Mucosa of descending colon (tissue), 3 donors: ENCODE data around the gene CRYBA2. TPM values are rescaled to one million over a fixed set of nuclear protein-coding genes. Genes with fewer than 3 reads are reported as not detected.
A peak's percentile ranks its signal among the peaks of the same experiment; 100 is the strongest.

Experiments
- ATAC-seq: fragments of 200-7000 bp; cut with Tn5 transposase; one replicate; pipeline ENCODE4 v1.9.1; 2020; ENCODE audit warnings: mild to moderate bottlenecking, moderate library complexity
- DNase-seq, 3 donors: peaks; one replicate each; pipeline ENCODE4 v3.0.0-alpha.2; 2020
- H3K36me3 ChIP-seq: fragments of 200-600 bp; one replicate; pipeline ENCODE4 v1.8.0; 2021; ENCODE audit warnings: low read depth, mild to moderate bottlenecking
- H3K4me1 ChIP-seq: fragments of 200-600 bp; one replicate; pipeline ENCODE4 v1.8.0; 2021; ENCODE audit warnings: low read depth, mild to moderate bottlenecking
- H3K4me3 ChIP-seq: fragments of 200-600 bp; one replicate; pipeline ENCODE4 v1.8.0; 2021; ENCODE audit warnings: mild to moderate bottlenecking
- H3K9me3 ChIP-seq: fragments of 200-600 bp; one replicate; pipeline ENCODE4 v1.8.0; 2021; ENCODE audit warnings: mild to moderate bottlenecking
- intact Hi-C, 2 donors: fragments of 100-400 bp; cut with DNase I in 1 of 2; cut with micrococcal nuclease in 1 of 2; formaldehyde crosslinking; loops; one replicate each; pipeline versions ENCODE4 v1.11.0 to v1.11.1; 2022; cut with DNase I, micrococcal nuclease
- total RNA-seq, 3 donors: library from RNA; stranded (reverse); fragmentation: NEBNext Ultra II Directional in 2 of 3; extraction: Animal tissue kit (Norgen Biotek cat#: 25700) in 2 of 3; gene quantifications; one replicate each; pipeline versions ENCODE4 v1.2.1 to v1.2.4, GENCODE V29; 2021 to 2023
- TF ChIP-seq, protein P1 (sequence below): fragments of 200-600 bp; IDR thresholded peaks from one replicate; pipeline ENCODE4 v1.8.0; 2022; ENCODE audit warnings: antibody characterized with exemption, mild to moderate bottlenecking
- donor health status: DM: no; HTN: no; CAD: no; lungs with moderate emphysema.
- donor health status: DM: no; HTN: no; CAD: no.
- donor health status: DM: no; HTN: yes; CAD: no.

Gene CRYBA2
- total RNA-seq, 3 donors from 2014 or later = 1.2 to 6.1 (median 5.0) TPM

DNA sequence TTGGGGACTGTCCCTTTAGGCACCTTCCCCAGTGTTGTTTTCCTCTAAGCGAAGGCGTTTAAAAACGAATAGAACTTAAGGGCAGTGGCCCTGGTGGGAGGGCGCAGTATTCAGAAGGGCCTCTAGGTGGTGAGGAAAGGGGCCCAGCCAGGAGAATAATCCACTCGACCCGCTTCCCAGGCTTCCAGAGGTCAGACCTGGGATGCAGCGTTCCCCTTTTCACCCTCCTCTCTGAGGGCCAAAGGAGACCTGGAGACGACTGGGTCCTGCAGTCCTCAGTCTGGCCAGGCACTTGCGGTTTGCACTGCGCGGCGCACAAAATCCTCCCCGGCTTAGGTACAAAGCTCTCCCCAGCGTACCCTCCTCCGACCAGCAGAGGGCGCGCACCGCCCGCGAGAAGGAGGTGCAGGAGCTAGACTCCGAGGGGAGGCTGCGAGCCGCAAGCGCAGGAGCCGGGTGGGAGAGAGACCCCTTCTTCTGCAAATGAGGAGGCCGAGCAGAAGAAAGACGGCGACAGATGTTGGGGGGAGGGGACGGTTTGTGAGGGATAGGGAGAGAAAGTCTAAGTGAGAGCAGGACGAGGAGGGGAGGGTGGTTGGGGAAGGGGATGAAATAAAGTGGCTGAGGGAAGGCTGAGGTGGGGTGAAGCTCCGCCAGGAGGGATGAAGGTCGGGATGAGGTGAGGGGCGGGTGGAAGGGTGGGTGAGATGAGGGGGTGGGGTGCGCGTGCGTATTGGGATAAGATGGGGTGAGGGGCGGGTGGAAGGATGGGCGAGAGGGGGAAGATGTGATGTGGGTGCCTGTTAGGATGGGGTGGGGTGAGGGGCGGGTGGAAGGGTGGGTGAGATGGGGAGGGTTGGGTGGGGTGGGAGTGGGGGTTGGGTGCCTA, 13.1 kb downstream of the CRYBA2 start:
- TF ChIP-seq, protein P1, sequence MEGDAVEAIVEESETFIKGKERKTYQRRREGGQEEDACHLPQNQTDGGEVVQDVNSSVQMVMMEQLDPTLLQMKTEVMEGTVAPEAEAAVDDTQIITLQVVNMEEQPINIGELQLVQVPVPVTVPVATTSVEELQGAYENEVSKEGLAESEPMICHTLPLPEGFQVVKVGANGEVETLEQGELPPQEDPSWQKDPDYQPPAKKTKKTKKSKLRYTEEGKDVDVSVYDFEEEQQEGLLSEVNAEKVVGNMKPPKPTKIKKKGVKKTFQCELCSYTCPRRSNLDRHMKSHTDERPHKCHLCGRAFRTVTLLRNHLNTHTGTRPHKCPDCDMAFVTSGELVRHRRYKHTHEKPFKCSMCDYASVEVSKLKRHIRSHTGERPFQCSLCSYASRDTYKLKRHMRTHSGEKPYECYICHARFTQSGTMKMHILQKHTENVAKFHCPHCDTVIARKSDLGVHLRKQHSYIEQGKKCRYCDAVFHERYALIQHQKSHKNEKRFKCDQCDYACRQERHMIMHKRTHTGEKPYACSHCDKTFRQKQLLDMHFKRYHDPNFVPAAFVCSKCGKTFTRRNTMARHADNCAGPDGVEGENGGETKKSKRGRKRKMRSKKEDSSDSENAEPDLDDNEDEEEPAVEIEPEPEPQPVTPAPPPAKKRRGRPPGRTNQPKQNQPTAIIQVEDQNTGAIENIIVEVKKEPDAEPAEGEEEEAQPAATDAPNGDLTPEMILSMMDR = peak; percentile 98
- peak; percentile 87 to 90 (median 89) for DNase-seq
- H3K9me3 ChIP-seq = no peaks in the 10 kb centered on the region
- ATAC-seq = peak; percentile 80
- H3K4me1 ChIP-seq = peaks cover 29% of the 10 kb centered on the region
- H3K4me3 ChIP-seq = no peak overlapping the region
- intact Hi-C loops = no loop called here
- no peaks in the 10 kb centered on the region for H3K36me3 ChIP-seq

DNA sequence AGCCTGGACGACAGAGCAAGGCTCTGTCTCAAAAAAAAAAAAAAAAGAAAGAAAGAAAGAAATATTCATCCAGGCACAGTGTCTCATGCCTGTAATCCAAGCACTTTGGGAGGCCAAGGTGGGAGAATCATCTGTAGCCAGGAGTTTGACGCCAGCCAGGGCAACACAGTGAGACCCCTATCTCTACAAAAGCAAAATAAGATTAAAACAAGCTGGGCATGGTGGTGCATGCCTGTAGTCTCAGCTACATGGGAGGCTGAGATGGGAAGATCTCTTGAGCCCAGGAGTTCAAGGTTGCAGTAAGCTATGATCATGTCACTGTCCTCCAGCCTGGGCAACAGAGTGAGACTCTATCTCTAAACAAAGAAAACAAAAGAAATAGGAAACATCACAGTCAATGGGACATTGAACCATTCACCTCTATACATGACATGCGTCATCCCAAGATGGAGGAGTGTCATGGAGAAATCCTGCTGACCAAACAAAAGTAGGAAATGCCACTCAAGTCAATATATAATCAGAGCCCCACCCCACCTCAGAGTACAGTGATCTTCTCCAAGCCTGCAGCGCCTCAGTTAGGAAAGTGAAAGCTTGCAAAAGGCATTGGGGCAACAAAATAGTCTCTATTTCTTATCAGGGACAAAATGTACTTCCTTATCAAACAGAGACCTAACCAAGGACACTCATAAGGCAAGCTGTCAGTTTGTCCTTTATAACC, 18.0 kb downstream of the CRYBA2 start:
- TF ChIP-seq, protein P1 = no peak
- DNase-seq = peak in 1 of 3 donors; percentile 61
- H3K4me3 ChIP-seq = no peak overlapping the region
- H3K36me3 ChIP-seq = no peaks in the 10 kb centered on the region
- peak; percentile 92 for ATAC-seq
- intact Hi-C loops = no loop called here
- peaks cover 6% of the 10 kb centered on the region for H3K4me1 ChIP-seq
- H3K9me3 ChIP-seq = no peaks in the 10 kb centered on the region

DNA sequence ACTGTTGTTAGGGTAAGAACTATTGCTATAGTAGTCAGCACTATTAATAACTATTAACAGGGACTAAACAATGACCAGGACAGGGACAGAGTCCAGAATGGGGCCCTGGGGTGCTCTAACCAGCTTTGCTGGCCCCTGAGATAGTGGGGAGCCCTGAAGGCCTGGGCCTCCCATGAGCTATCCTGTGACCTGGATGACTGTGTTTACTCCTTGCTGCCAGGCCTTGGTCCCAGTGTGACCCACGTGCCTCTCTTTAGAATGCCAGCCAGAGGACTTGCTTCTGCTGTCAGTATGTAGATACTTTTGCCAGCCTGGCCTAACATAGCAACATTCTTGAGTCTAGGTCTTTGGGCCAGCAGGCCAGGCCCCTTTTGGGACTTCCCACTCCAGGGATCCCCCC, 22.3 kb downstream of the CRYBA2 start:
- Histone ChIP-seq H3K9me3 (no peaks in the 10 kb centered on the region), H3K4me1 (peaks cover 6% of the 10 kb centered on the region), H3K36me3 (no peaks in the 10 kb centered on the region), H3K4me3 (no peak overlapping the region)
- intact Hi-C loops = no loop called here
- no peak for ATAC-seq
- TF ChIP-seq, protein P1 = no peak
- DNase-seq = no peak

DNA sequence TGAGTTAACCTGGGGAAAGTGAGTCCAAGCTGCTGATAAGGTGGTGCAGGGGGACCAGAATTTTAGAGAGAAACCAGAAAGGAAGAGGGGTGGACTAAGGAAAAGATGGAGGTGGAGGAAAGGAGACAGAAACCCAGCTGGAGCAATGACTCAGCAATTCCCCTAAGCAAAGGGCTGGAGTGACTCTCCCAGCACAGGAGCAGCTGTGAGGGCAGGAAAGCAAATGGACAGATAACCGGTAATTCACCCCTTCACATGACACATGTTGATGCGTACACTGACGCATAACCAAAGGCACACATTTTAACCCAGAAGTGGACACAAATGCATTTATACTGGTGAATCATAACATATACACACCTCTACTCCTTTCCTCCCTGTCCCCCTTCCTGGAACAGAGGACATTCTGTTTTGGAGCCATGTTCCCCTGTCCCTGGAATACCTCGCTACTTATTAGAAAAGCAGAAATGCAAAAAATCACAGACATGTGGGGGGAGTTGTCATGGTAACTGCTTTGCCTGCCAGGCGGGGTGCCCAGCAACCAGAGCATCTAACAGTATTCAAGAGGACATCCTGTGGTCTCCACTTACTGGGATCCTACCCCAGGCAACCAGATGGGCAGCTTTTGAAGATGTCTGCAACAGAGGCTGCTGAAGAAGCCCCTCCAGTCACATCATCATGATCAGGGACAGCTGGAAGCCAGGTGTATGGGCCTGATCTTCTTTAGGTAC, 29.0 kb downstream of the CRYBA2 start:
- TF ChIP-seq, protein P1 = no peak
- Histone ChIP-seq H3K9me3 (no peaks in the 10 kb centered on the region), H3K36me3 (no peaks in the 10 kb centered on the region), H3K4me3 (no peak overlapping the region), H3K4me1 (peaks cover 10% of the 10 kb centered on the region)
- ATAC-seq (no peak), DNase-seq (no peak)
- intact Hi-C loops = no loop called here

DNA sequence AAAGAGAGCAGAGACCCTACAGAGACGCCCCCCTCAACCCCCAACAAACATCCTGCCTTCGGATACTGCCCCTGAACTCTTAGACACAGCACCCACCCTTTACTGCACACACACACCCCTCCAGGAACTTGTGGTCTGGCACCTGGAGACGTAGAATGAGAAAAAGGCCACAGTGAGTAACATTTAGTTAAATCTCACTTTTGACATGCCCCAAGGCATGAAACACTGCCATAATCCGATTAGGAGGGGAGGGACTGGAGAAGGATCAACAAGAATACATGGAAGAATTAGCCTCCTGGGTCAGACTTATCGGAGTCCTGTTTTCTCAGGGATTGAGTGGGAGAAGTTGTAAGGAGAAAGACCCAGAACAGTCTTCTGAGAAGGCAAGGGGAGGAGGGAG, 29.6 kb downstream of the CRYBA2 start:
- no peaks in the 10 kb centered on the region for H3K36me3 ChIP-seq
- TF ChIP-seq, protein P1 = no peak
- no peaks in the 10 kb centered on the region for H3K9me3 ChIP-seq
- DNase-seq (no peak), ATAC-seq (no peak)
- intact Hi-C loops = no loop called here
- peaks cover 10% of the 10 kb centered on the region for H3K4me1 ChIP-seq
- no peak overlapping the region for H3K4me3 ChIP-seq
